Islet precursor cell (in vitro differentiated cells): ENCODE results near the gene GPATCH1.
A peak's percentile ranks its signal among the peaks of the same experiment; 100 is the strongest.

Source experiments
- DNase-seq: peaks from one replicate; pipeline ENCODE4 v3.0.0-alpha.2; 2018

Gene GPATCH1

DNA sequence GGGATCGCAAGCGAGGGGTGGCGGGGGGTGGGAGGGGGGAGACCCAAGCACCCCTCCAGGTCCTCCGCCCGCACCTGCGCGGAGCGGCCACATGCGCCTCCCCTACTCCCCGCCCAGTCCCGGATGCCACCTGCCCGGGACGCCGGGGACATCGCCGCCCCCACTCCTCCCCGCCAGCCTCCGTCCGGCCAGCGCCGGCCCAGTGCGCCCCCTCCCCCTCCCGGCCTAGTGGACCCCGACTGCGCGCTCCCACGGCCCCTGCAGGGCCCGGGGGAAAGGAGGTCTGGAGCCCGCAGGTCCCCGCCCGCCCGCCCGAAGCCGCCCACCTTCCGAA, 16.6 kb upstream of the GPATCH1 start:
- DNase-seq = no peak

DNA sequence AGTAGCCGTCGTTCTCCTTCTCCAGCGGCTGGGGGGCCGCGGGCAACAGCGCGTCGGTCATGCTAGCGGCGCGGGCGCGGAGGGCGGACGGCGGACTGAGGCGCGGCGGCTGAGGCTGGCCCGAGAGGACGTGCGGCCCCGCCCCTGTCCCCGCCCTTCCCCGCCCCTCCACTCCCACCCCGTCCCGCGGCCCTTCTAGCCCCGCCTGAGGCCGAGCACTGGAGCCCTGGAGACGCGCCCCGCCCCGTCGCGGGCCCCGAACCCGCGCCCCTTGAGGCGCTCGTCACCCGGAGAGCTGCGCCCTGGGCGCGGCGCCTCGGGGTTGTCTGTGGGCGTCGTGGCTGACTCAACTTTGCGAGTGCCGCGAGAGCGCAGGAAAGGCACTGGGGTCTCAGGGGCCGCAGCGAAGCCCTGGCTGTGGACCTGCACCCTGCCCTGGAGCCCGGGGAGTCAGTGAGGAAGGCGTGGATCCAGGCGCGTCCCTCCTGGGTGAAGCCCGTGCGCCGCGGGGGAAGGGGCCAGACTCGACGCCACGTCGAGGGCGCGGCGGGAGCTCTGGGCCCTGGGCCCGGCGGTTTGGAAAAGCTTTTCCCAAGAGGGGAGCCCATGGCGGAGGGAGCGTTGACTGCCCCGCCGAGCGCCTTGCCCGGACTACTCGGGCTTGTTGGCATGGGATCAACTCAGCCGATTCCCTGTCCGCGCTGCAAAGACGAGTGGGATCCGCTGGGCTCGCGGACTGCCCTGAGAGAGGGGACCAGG, 16.0 kb upstream of the GPATCH1 start, which contains the start of gene RHPN2:
RHPN2 (minus strand) TSS at position 97 of the 759 bp plus-strand sequence; CDS start at position 61, 36 bp downstream.
- peak; percentile 91 for DNase-seq

DNA sequence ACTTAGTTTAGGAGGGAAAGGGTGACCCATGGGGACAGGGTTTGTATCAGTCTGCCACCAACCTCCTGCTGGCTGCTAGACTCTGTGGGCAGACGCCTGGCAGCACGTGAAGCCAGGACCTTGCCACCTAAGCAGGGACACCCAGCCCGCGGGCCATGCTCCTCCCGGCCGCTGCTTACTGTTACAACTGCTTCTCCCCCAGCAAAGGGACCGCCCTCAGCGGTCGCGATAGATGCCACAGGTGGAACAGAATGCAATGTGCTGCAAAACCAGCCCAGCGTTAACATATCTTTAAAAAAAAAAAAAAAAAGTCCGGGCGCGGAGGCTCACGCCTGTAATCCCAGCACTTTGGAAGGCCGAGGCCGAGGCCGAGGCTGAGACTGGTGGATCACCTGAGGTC, 14.4 kb upstream of the GPATCH1 start:
- no peak for DNase-seq

DNA sequence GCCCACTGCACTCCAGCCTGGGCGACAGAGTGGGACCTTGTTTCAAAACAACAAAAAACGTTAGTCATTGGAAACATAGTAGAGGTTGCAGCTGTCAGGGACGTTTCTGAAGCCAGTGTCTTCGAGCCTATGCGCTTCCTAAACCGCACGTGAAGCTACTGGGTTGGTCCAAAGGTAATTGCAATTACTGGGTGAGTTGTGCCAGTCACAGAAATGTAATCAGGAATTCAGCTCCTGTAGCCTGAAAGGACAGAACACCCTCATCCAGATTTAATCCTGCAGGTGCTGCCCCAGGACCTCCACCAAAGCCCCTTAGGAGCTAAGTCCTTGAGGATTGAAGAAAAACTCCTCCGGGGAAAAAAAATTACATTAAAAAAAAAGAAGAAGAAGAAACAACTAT, 13.9 kb upstream of the GPATCH1 start:
- no peak for DNase-seq

DNA sequence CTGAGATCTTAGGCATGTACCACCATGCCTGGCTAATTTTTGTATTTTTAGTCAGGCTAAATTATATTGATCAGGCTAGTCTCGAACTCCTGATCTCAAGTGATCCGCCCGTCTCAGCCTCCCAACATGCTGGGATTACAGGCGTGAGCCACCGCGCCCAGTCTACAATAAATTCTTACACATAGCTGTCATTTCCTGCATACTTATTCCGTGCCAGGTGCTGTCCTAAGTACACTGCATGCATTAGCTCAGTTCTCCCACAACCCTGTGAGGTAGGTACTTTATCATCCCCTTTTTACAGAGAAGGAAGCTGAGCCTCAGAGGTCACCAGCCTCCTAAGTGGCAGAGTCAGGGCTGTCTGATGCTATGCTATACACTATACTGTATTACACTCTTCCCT, 9.1 kb upstream of the GPATCH1 start:
- no peak for DNase-seq

DNA sequence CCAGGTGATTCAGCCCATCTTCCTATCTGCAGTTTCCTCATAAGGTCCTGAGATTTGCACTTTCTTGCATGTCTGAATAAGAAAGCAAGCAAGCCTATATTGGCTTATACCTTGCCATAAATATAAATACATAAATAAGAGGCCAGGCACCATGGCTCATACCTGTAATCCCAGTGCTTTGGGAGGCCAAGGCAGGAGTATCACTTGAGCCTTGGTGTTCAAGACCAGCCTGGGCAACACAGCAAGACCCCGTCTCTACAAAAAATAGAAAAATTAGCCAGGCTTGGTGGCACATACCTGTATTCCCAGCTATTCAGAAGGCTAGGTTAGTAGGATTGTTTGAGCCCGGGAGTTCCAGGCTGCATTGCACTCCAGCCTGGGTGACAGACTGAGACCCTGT, 5.5 kb upstream of the GPATCH1 start:
- DNase-seq = no peak

DNA sequence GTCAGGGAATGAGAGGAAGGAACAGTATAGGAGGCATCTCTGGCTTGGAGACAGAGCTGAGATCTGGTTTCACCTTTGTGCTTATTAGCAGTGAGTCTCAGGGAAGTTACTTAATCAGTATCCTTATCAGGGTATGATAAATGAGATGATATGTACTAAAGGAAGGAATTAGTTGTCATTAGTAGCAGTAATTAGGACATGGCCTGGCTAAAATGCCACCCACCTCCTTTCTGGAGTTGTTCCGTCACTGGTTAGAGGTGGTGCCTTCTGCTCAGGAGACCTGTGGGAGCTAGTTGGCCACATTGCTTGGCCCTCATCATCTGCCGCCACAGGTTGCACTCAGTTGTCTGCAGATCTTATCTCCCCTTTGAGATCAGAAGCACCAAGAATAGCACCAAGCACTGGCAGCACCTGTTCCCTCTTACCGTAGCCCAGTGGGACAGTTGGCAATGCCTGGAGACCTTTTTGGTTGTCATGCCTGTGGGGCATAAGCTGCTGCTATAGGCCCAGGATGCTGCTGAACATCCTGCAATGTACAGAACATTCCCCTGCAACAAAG, 4.7 kb downstream of the GPATCH1 start:
- DNase-seq = no peak

DNA sequence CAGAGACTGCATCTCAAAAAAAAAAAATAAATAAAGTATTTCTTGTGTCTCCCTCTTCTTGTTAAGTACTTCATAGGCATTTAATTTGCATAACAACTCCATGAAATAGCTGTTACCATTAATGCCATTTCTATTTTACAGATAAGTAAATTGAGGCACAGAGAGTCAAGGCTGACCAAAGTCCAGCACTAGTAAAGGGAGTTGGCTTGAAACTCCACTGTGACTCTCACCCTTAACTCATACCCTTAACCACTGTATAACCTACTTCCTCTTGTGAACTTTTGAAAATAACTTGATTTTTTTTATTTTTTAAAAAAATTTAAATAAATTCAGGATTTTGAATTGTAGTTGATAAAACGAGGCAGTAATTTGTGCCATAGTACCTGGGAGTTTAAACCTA, 6.0 kb downstream of the GPATCH1 start:
- no peak for DNase-seq

DNA sequence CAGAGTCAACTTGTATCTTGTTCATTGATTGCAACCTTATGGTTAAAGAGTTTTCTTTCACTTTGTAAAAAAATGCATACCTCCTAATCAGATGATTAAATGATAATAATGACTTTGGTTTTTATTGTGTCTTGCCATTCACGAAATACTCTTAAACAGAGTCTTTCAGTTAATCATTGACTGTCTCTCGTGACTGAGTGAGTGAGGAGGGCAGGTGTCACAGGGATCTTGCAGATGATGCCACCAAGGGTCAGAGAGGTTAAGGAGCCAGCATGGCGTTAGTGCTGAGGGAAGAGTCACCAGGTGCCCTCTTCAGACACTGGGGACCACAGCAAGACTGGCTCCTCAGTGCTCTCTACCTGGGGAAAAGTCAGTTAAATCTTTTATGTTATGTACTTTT, 8.0 kb downstream of the GPATCH1 start:
- DNase-seq = no peak

DNA sequence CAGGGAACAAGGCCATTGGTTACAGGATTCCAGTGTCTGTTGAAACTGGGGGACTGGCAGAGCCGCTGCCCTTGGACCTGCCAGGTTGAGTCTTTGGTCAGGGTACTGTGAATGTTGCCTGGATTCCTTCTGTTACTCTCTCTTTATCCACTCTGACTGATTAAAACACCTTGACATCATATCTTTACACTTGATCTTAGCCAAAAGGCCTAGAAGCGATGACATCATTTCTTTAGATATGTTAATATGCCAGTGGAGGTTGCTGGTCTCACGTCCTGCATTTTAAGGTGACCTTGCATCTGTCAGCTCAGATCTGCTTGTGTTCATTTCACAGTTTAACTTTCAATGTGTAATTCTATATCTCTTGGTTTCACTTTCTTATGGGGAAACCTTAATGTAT, 9.2 kb downstream of the GPATCH1 start:
- no peak for DNase-seq

DNA sequence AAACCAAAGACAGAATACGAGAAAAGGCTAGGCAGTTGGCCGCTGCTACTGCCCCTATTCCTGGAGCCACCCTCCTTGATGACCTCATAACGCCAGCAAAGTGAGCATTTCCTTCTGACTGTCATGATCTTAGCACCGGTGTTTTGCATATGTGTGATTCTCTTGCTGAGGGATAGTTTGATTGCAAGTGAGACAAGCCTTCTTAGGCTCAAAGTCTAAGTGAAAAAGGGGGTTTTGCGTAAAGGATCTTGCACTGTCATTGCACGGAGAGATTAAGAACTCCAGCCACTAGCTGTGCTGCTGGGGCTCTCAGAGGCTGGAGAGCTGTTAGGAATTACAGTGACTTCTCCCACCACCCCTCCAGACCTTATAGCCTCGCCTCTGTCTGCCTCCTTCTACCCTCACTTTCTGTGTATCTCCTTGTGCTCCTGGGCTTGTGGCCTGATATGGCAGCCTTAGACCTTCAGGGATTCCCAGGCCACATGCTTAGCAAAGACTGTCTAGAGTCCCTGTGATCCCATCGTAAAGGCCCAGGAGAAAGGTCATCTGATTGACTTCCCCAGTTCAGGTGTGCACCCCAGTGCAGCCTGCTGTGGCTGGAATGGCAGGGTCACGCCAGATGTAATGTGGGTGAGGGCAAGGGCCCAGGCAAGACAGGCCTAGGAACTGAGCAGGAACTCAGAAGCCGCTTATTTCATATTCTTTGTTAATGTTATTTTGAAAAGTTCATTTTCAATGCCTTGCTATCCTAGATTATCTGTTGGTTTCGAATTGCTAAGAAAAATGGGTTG, 12.6 kb downstream of the GPATCH1 start:
- DNase-seq = no peak

DNA sequence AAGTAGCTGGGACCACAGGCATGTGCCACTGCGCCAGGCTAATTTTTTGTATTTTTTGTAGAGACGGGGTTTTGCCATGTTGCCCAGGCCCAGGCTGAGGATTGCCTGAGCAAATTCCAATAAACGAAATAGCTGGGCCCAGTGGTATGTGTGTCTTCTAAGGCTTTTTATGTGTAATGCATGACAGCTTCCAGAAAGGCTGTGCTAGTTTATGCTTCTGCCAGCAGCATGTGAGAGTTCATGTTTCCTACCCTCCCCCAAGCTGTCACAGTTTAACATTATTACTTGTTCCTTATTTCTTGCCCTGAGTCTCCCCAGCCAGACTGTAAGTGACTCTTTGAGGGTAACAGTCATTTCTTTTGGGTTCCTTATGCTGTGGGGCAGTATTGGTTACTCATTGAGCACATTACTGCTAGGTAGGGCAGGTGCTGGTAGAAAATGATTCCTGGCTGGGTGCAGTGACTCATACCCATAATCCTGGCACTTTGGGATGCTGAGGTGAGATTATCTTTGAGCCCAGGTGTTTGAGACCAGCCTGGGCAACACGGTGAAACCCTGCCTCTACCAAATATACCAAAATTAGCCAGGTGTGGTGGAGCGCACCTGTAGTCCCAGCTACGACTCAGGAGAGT, 13.6 kb downstream of the GPATCH1 start:
- no peak for DNase-seq

DNA sequence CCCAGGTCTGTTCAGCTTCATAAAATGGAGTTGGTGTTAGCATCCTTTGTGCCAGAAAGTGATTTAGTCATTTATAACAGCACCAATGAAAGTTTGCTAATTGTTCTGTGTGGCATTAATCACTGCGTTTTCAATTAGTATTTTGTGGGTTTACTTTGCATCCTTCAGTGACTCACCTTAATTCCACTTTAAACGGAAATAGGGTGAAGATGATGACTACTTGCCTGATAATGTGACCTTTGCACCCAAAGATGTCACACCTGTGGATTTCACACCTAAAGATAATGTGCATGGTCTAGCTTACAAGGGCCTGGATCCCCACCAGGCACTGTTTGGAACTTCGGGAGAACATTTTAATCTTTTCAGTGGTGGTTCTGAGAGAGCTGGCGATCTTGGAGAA, 15.0 kb downstream of the GPATCH1 start:
- no peak for DNase-seq

DNA sequence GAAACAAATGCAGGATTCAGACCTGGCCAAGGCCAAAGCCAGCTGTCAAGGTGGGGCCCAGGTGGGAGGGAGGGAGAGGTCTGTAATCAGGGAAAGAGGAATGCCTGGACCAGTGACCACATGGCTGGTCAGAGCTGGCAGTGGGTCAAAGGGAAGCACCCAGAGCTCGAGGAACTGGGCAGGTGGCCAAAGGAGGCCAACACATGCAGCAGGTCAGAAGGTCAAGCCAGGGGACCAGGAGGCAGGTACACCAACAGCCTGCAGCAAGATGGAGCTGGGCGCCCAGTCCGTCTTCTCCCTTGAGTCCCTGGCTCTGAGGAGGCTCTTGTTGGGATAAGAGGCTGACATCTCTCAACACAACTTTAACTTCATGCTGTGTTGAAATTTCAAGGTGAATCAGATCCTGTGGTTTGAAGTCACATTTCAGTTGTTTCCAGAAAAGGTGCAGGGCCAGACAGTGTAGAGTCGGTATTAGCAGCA, 17.1 kb downstream of the GPATCH1 start:
- no peak for DNase-seq

DNA sequence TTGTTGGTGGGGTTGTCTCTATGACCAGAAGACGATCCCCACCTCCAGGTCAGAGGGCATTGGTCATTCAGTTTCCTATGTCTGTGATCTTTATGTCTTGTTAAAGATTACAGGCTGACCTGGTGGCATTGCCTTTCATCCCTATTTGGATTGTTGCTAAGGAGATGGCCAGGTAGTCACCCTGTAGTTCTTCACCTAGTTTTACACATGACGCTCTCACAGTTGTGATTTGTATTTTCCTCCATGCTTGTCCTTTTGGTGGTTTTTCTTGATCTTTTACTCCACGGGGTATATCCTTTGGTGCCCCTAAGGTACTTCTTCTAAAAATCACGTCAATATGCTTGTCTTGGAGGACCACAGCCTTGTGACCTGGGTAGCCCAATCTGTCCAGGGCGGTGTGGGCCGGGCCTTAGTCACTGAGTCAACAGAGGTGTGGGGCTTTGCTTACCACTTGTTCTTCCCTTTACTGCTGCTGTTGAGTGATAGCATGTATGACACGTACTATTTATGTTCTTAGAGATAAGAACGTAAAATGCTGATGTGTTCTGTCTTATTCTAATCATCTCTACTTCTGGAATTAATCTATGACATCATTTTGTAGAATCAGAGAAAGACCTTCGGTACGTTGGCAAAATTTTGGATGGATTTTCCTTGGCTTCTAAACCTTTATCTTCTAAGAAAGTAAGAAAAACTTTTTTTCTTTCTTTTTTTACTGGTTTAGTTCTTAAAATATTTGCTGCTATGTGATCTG, 20.1 kb downstream of the GPATCH1 start:
- no peak for DNase-seq

DNA sequence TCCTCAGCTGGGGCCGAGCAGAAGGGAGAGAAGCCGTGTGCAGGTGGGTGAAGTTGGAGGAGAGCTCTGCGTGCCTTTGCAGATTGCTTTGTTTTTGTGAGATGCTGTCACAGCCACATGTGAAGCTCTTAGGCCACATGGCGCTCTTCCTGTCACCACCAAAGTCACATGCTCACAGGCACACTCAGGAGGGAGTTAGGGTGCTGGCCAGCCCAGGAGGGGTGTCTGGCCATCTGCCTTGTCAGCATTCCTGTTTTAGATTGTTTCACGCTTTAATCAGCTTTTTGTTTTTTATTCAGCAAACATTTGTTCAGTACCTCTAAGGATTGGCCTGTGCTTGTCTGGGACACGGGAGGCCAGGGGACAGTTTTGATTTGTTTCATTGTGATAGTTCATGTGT, 21.9 kb downstream of the GPATCH1 start:
- no peak for DNase-seq

DNA sequence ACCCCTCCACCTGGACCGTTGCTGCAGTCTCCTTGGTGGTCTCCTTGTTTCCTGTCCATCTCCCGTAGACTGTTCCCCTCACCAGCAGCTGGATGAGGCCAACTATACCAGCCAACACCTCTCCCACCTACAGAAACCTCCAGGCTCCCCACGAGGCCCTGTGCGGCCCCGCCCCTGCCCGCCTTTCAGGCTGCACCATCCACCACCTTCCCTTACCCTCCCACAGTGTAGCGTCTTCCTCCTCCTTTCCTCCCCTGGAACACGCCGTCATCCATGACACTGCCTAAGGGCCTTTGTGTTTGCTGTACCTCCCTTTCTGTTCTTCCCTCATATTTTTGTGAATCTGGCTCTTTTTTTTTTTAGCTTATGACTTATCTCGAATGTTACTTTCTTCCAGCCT, 27.2 kb downstream of the GPATCH1 start:
- no peak for DNase-seq

DNA sequence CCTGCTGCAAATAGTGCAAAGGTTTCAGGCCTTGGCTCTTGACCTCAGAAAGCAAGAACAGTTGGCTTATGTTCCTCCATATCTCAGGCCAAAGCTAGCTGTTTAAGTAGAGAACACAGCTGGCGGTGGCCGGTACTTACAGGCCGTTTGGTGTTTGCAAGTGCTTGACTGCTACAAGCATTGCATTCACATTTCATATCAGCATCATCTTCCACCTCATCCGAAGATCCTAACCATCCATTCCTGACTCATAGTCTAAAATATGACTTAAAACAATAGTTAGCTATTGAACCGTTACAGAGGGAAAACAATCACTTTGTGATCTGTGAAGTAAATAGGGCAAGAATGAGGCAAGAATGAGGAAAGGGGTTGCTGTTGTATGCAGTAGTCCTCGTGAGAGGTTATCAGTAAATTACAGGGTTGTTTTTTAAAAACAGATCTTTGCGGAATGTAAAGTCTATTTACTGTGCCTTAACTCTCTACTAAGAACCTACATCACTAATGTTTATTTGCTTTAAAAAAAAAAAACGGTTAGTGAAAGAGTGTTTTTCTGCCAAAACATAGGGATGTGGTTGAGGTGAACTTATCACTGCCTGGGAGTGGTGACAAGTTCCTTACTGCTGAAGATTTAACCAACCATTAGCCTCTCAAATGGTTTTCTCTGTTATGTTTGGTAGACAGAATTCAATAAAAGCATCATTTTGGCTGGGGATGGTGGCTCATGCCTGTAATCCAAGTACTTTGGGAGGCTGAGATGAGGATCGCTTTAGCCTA, 29.3 kb downstream of the GPATCH1 start:
- DNase-seq = no peak

DNA sequence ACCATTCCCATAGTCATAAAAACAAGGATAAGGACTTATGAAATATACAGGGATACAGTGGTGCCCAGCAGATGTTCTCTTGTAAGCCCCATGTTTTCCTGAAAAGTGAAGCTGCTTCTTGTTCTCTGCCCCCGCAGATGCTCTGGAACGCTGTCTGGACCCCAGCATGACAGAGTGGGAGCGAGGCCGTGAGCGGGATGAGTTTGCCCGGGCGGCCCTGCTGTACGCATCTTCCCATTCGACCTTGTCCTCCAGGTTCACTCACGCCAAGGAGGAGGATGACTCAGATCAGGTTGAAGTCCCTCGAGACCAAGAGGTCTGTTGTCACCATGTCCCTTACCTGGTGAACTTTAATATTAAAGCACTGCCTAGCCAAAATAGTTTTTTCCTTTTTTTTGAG, 30.6 kb downstream of the GPATCH1 start:
- DNase-seq = no peak

DNA sequence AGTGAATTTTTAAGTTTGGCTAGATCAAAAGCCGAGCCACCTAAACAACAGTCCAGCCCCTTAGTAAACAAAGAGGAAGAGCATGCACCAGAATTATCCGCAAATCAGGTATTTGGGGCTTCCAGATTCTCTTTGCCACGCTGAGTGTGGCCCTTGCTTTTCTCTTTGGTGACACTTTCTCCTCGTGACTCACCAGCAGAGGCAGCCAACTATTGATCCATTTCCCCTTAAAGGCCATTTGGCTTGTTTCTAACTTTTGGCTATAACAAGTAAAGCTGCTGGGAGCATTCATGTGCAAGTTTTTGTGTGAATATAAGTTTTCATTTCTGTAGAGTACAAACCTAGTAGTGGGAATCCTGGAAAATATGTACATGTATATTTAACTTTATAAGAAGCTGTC, 33.3 kb downstream of the GPATCH1 start:
- DNase-seq = no peak

DNA sequence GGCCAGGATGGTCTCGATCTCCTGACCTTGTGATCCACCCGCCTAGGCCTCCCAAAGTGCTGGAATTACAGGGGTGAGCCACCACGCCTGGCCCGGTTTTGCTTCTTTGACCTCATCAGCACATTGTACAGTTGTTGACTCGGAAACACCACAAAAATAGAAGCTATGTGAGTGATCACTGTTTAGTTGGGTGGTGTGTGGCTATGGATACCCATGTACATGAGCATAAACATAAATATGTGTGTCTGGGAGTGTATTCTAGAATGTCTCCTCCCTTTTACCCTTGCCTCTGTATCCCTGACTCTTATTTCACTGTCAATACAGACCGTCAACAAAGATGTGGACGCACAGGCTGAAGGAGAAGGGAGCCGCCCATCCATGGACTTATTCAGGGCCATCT, 36.5 kb downstream of the GPATCH1 start:
- no peak for DNase-seq

DNA sequence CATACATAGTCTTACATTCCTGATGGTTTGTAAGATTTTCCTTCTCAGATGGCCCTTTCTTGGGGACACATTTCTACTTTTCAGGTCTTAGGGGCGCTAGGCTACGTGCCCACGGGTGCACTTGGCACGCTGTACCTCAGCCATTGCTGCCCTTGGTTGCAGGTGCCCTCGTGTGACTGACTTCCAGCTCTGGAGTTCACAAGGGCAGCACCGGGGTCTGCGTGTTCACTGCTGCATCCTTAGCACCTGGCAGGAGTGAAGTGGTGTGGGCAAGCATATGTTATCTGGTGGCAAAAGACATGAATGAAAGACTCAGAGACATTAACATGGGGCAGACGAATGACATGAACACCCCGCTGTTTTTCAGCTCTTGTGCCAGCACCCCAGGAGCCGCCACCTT, 37.7 kb downstream of the GPATCH1 start:
- DNase-seq = no peak
